Superior temporal gyrus (tissue), 1 donor: Measurements from ENCODE around the gene MMP14.

ENCODE experiments used
- DNase-seq: peaks from one replicate; pipeline ENCODE4 v3.0.0-alpha.2; 2016; ENCODE audit errors: extremely low spot score

The MMP14 gene

GRCh38 chr14:22884738-22885523 is 48.5 kb downstream of the MMP14 start:
- no peak for DNase-seq

DNA sequence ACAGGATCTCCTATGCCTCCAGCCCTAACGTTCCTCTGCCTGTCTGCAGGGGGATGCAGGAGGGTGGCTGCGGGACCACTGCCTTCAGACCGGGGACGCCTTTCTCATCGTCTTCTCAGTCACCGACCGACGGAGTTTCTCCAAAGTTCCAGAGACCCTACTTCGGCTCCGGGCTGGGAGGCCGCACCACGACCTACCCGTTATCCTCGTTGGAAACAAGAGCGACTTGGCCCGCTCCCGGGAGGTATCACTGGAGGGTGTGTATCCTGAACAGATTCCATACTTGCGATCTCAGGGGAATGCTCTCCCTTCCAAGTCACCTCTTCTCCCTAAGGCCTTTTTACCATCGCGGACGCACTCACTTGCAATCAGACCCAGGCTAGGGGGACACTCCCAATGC is 49.6 kb downstream of the MMP14 start:
- no peak for DNase-seq

DNA sequence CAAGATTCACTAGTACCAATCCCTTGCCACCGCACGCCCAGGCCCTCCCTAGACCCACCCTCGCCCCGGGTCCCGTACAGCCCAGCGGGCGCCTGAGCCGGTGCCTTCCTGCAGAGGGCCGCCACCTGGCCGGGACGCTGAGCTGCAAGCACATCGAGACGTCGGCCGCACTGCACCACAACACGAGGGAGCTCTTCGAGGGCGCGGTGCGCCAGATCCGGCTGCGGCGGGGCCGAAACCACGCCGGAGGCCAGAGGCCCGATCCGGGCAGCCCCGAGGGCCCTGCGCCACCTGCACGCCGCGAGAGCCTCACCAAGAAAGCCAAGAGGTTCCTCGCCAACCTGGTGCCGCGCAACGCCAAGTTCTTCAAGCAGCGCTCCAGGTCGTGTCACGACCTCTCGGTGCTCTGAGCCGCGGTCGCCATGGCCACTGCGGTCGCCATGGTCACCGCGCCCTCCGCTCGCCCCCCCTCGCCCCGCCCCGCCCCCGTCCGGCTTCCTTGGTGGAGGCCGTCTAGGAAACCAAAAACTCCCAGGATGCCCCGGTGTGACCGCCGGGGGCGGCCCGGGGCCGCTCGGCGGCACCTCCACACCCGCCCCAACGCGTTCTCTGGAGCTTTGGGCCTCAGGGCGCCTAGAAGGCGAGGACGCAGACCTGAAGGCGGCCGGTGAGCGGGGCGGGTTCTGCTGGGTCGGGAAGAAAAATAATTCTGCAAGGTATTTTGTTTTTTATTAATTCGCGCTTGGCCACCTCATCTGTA is 50.3 kb downstream of the MMP14 start:
- no peak for DNase-seq

- DNase-seq = no peak
Observed at GRCh38 chr14:22887260-22887989, 51.0 kb downstream of the MMP14 start.

GRCh38 chr14:22887990-22888378 is 51.6 kb downstream of the MMP14 start:
- no peak for DNase-seq

DNA sequence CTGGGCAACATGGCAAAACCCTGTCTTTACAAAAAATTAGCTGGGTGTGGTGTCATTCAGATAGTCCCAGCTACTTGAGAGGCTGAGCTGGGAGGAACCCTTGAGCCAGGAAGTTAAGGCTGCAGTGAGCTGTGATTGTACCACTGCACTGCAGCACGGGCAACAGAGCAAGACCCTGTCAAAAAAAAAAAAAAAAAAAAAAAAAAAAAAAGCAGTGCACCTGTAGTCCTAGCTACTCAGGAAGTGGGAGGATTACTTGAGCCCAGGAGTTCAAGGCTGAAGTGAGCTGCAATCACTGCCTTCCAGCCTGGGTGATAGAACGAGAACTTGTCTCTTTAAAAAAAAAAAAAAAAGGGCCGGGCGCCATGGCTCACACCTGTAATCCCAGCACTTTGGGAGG is 52.3 kb downstream of the MMP14 start:
- DNase-seq = no peak

DNA sequence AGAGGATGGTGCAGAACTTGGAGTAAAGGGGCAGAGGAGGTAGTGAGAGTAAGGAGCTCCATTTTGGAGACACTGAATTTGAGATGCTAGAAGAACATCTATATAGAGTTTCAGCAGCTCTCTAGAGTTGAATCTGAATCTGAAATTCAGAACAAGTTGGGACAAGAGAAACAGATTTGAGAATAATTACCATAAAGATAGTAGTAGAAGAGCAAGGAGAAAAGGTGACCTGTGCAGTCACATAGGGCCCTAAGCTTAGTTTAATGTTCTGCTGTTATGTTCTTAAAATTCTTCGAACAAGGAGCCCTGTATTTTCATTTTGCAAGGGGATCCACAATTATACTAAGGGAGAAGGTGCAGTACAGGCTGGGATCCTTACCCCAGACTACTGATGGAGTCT is 54.0 kb downstream of the MMP14 start:
- no peak for DNase-seq

DNA sequence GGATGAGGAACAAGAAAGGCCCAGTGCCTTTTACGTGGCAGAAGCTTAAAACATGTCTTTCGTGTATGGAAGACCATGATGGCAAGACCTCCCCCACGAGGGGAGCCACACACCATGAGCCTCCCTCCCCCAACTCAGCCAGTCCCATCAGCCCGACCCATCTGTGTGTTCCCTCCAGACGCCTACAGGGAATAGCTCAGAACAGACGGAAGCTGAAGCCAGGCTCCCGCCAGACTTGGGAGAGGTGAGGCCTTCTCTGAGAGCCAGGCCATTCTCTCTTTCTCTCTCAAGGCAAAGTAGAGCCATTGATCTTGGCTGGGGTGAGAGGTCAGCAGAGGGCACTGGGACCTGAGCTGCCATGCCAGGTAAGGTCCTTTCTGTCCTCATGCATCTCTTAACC is 56.1 kb downstream of the MMP14 start:
- DNase-seq = no peak

GRCh38 chr14:22893706-22894105 is 57.3 kb downstream of the MMP14 start:
- DNase-seq = no peak

- DNase-seq = no peak
Observed at GRCh38 chr14:22895402-22895801, 59.0 kb downstream of the MMP14 start.

DNA sequence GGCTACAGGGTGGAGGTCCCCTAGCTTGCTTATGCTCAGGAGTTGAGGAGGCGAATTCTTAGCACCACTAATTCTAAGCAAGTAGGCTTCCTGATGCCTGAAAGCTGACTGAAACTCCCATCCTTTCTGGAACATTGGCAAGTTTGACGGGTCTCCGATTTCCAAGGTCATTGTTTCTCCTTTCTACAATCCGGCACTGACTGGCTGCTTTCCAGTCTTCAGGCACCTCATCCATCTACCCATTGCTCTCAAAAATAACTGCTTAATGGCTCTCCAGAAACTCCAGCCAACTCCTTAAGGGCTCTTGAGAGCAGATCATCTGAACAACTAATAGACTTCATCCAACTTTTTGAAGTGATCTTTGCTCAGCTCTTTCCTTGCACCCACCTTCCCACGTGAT is 60.0 kb downstream of the MMP14 start:
- DNase-seq = no peak

DNA sequence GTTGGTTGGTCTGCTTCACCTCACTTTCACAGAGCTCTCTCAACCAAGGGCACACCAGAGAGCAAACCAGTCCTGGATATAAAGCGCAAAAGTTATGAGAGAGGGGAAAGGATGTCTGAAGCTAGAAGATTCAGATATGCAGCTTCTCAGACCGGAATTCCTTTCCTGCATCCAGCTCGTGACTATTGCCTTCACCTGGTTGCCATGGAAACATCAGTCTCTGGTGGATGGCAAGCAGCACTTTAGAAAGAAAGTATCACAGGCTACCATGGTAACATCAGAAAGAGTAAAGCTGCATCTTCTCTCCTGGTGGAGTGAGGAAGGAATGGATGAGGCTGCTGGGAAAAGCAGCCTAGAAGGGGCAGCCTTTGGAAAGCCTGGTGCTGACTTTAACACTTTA is 60.4 kb downstream of the MMP14 start:
- no peak for DNase-seq

GRCh38 chr14:22897357-22897756 is 61.0 kb downstream of the MMP14 start:
- DNase-seq = no peak
